Activated CD8-positive, alpha-beta memory T cell treated with anti-CD3 and anti-CD28 coated beads for 36 hours (primary cell): ENCODE measurements around the gene PLCE1. TPM values are rescaled to one million over a fixed set of nuclear protein-coding genes. Genes with fewer than 3 reads are reported as not detected.

ENCODE experiments used
- CTCF ChIA-PET: fragments of 350-600 bp; sonication (Branson Sonifier 250); formaldehyde crosslinking; loops from one replicate; lab custom pipeline; 2021; ENCODE audit warnings: antibody characterized with exemption; lab: Charles Lee
- POLR2A ChIA-PET: fragments of 350-600 bp; sonication (Branson Sonifier 250); formaldehyde crosslinking; loops from one replicate; lab custom pipeline; 2021; ENCODE audit warnings: antibody characterized with exemption; lab: Charles Lee
- total RNA-seq, 2 experiments: library from RNA; stranded (reverse); gene quantifications; one replicate each; pipeline ENCODE4 v1.2.3, GENCODE V29; 2021

Gene PLCE1
- total RNA-seq, 2 experiments from 2014 or later, result 0.02 TPM; not detected in 1

- CTCF ChIA-PET, result no interaction called here
- POLR2A ChIA-PET, result no interaction called here
Measured at GRCh38 chr10:93992400-93993030, 1.2 kb upstream of the PLCE1 start.

- ChIA-PET CTCF (no interaction called here), POLR2A (no interaction called here)
Measured at GRCh38 chr10:93993414-93993781, 333 bp upstream of the PLCE1 start.

- ChIA-PET POLR2A (no interaction called here), CTCF (no interaction called here)
Measured at GRCh38 chr10:93994438-93994801, 689 bp downstream of the PLCE1 start.

GRCh38 chr10:93995182-93995581, 1.5 kb downstream of the PLCE1 start:
- POLR2A ChIA-PET, result no interaction called here

GRCh38 chr10:93995598-93996271, 2.0 kb downstream of the PLCE1 start:
- POLR2A ChIA-PET, result no interaction called here
- CTCF ChIA-PET, result no interaction called here

More at GRCh38 chr10:93995182-93995581, 1.5 kb downstream of the PLCE1 start:
- CTCF ChIA-PET, result no interaction called here

GRCh38 chr10:93996551-93996950, 2.8 kb downstream of the PLCE1 start:
- ChIA-PET POLR2A (no interaction called here), CTCF (no interaction called here)

- POLR2A ChIA-PET, result no interaction called here
- CTCF ChIA-PET, result interaction anchor here (0.6 kb wide), 1 partner anchor 117 kb away, joined by 6 read pairs; no protein-coding TSS in a partner anchor
Measured at GRCh38 chr10:93997546-93997945, 3.8 kb downstream of the PLCE1 start.

GRCh38 chr10:93999401-93999851, 5.7 kb downstream of the PLCE1 start:
- CTCF ChIA-PET, result no interaction called here
- POLR2A ChIA-PET, result no interaction called here

- ChIA-PET CTCF (no interaction called here), POLR2A (no interaction called here)
Measured at GRCh38 chr10:94000638-94001415, 7.1 kb downstream of the PLCE1 start.

- ChIA-PET POLR2A (no interaction called here), CTCF (no interaction called here)
Measured at GRCh38 chr10:94001416-94001810, 7.7 kb downstream of the PLCE1 start.

- ChIA-PET POLR2A (no interaction called here), CTCF (no interaction called here)
Measured at GRCh38 chr10:94002156-94002555, 8.4 kb downstream of the PLCE1 start.

- CTCF ChIA-PET, result no interaction called here
- POLR2A ChIA-PET, result no interaction called here
Measured at GRCh38 chr10:94003488-94003887, 9.8 kb downstream of the PLCE1 start.

- ChIA-PET CTCF (no interaction called here), POLR2A (no interaction called here)
Measured at GRCh38 chr10:94005050-94005449, 11.3 kb downstream of the PLCE1 start.

- CTCF ChIA-PET, result no interaction called here
- POLR2A ChIA-PET, result interaction anchor here (0.6 kb wide), 1 partner anchor 531 kb away, joined by 3 read pairs; no protein-coding TSS in a partner anchor
Measured at GRCh38 chr10:94006591-94007550, 13.1 kb downstream of the PLCE1 start.

GRCh38 chr10:94008526-94008925, 14.8 kb downstream of the PLCE1 start:
- CTCF ChIA-PET, result interaction anchor here (0.7 kb wide), 1 partner anchor 207 kb away, joined by 3 read pairs; no protein-coding TSS in a partner anchor
- POLR2A ChIA-PET, result no interaction called here

GRCh38 chr10:94010116-94010515, 16.4 kb downstream of the PLCE1 start:
- POLR2A ChIA-PET, result no interaction called here
- CTCF ChIA-PET, result no interaction called here

GRCh38 chr10:94010886-94011285, 17.2 kb downstream of the PLCE1 start:
- ChIA-PET CTCF (no interaction called here), POLR2A (no interaction called here)

- POLR2A ChIA-PET, result no interaction called here
Measured at GRCh38 chr10:94011296-94011695, 17.6 kb downstream of the PLCE1 start.

GRCh38 chr10:94012834-94013233, 19.1 kb downstream of the PLCE1 start:
- ChIA-PET CTCF (no interaction called here), POLR2A (no interaction called here)

More at GRCh38 chr10:94011296-94011695, 17.6 kb downstream of the PLCE1 start:
- CTCF ChIA-PET, result no interaction called here
